Natural killer cell (primary cell): ENCODE results near the gene CMIP. TPM values are rescaled to one million over a fixed set of nuclear protein-coding genes. Genes with fewer than 3 reads are reported as not detected.

Source experiments
- ATAC-seq, 3 donors: fragments of 150-1000 bp in 2 of 3; fragments of 200-7000 bp in 1 of 3; cut with Tn5 transposase; 1 replicate in 1 of 3; 2 replicates in 2 of 3; pipeline ENCODE4 v1.10.0; 2021; ENCODE audit warnings: mild to moderate bottlenecking in 2 of 3, moderate library complexity in 2 of 3
- DNase-seq, 2 donors: peaks; one replicate each; pipeline versions ENCODE4 v3.0.0 to v3.0.0-alpha.2; 2013 to 2021; ENCODE audit warnings: mixed read lengths in 1 of 2
- H3K27ac ChIP-seq: one replicate; pipeline ENCODE4 v1.5.1; 2013; ENCODE audit warnings: mild to moderate bottlenecking, low read length
- H3K27me3 ChIP-seq: one replicate; pipeline ENCODE4 v1.6.1; 2013; ENCODE audit warnings: low read length; ENCODE audit not compliant: control insufficient read depth, insufficient read depth
- H3K36me3 ChIP-seq: one replicate; pipeline ENCODE4 v1.6.1; 2013; ENCODE audit warnings: low read length; ENCODE audit not compliant: control insufficient read depth, insufficient read depth
- H3K4me1 ChIP-seq: one replicate; pipeline ENCODE4 v1.6.1; 2013; ENCODE audit warnings: low read length; ENCODE audit not compliant: control insufficient read depth, insufficient read depth
- H3K4me3 ChIP-seq: one replicate; pipeline ENCODE4 v1.5.1; 2013; ENCODE audit warnings: low read length
- H3K9me3 ChIP-seq: one replicate; pipeline ENCODE4 v1.6.1; 2013; ENCODE audit warnings: low read length; ENCODE audit not compliant: control insufficient read depth, insufficient read depth
- H3K27ac Mint-ChIP-seq, 2 donors: one replicate each; pipeline ENCODE4 v1.8.0; 2022; ENCODE audit warnings: mild to moderate bottlenecking in 2 of 2, mixed read lengths in 2 of 2, moderate library complexity in 1 of 2
- H3K27me3 Mint-ChIP-seq, 2 donors: one replicate each; pipeline ENCODE4 v1.8.0; 2022; ENCODE audit warnings: low read depth in 2 of 2, mixed read lengths in 2 of 2
- H3K36me3 Mint-ChIP-seq: one replicate; pipeline ENCODE4 v1.8.0; 2022; ENCODE audit warnings: mixed read lengths
- H3K4me1 Mint-ChIP-seq, 2 donors: one replicate each; pipeline ENCODE4 v1.8.0; 2022; ENCODE audit warnings: mixed read lengths in 2 of 2
- H3K4me3 Mint-ChIP-seq: one replicate; pipeline ENCODE4 v1.8.0; 2022; ENCODE audit warnings: mild to moderate bottlenecking, moderate library complexity, mixed read lengths
- H3K9me3 Mint-ChIP-seq, 2 donors: one replicate each; pipeline ENCODE4 v1.8.0; 2022; ENCODE audit warnings: mixed read lengths in 2 of 2
- CTCF ChIP-seq: fragments of 200-600 bp; IDR thresholded peaks from one replicate; pipeline ENCODE4 v1.8.0; 2022; ENCODE audit warnings: antibody characterized with exemption
- WGBS: methylation state at CpG from one replicate; pipeline ENCODE4 v1.1.7; 2013; ENCODE audit warnings: missing lambda C conversion rate; ENCODE audit not compliant: insufficient coverage; 5-methylcytosine and 5-hydroxymethylcytosine counted together
- intact Hi-C: fragments of 100-400 bp; cut with micrococcal nuclease; formaldehyde crosslinking; loops from one replicate; pipeline ENCODE4 v1.14.2; 2022
- total RNA-seq, 4 donors: library from RNA; stranded (reverse); fragments of 120-200 nt in 1 of 4; gene quantifications; one replicate each; pipeline versions ENCODE4 v1.2.3 to v1.2.4, GENCODE V29; 2013 to 2022

CMIP gene
- total RNA-seq, 3 donors from 2014 or later (not counting 1 experiment from before 2014, with no cell fraction given): 88.2 to 115 (median 91.5) TPM

GRCh38 chr16:81424771-81425170, 19.8 kb upstream of the CMIP start:
- peak in 1 of 2 donors; percentile 62 for DNase-seq
- no peaks in the 10 kb centered on the region for H3K36me3 ChIP-seq
- peak; percentile 14 to 45 (median 39) for ATAC-seq
- peaks cover 19% of the 10 kb centered on the region for H3K4me1 ChIP-seq
- H3K27ac Mint-ChIP-seq: peak overlapping the region in 1 of 2 donors; percentile 47
- no peak overlapping the region for H3K4me3 Mint-ChIP-seq
- TF ChIP-seq CTCF: no peak
- 0% methylated on average over 1 of the region's 1 CpG for WGBS
- intact Hi-C loops: no loop called here
- no peaks in the 10 kb centered on the region for H3K36me3 Mint-ChIP-seq
- no peaks in the 10 kb centered on the region for H3K27me3 ChIP-seq
- H3K9me3 Mint-ChIP-seq: no peaks in the 10 kb centered on the region
- H3K27ac ChIP-seq: no peak overlapping the region
- no peaks in the 10 kb centered on the region for H3K9me3 ChIP-seq
- H3K4me3 ChIP-seq: no peak overlapping the region
- H3K4me1 Mint-ChIP-seq: peaks cover 20 to 21% of the 10 kb centered on the region in 2 donors
- peaks cover 0 to 4% of the 10 kb centered on the region in 2 donors for H3K27me3 Mint-ChIP-seq

GRCh38 chr16:81427219-81427618, 17.4 kb upstream of the CMIP start:
- H3K4me1 Mint-ChIP-seq: peaks cover 20 to 21% of the 10 kb centered on the region in 2 donors
- 70% methylated on average over 6 of the region's 6 CpGs for WGBS
- no peaks in the 10 kb centered on the region for H3K9me3 Mint-ChIP-seq
- no peaks in the 10 kb centered on the region for H3K36me3 ChIP-seq
- ATAC-seq: peak; percentile 73 to 88 (median 81)
- H3K9me3 ChIP-seq: no peaks in the 10 kb centered on the region
- no peak overlapping the region for H3K27ac ChIP-seq
- no peak for TF ChIP-seq CTCF
- DNase-seq: no peak
- H3K27me3 Mint-ChIP-seq: no peaks in the 10 kb centered on the region
- peak overlapping the region; percentile 3 to 64 for H3K27ac Mint-ChIP-seq
- intact Hi-C loops: no loop called here
- no peaks in the 10 kb centered on the region for H3K27me3 ChIP-seq
- no peak overlapping the region for H3K4me3 ChIP-seq
- no peak overlapping the region for H3K4me3 Mint-ChIP-seq
- no peaks in the 10 kb centered on the region for H3K36me3 Mint-ChIP-seq
- peaks cover 19% of the 10 kb centered on the region for H3K4me1 ChIP-seq

GRCh38 chr16:81429045-81429521, 15.5 kb upstream of the CMIP start:
- Histone ChIP-seq H3K27me3 (no peaks in the 10 kb centered on the region), H3K9me3 (no peaks in the 10 kb centered on the region), H3K27ac (no peak overlapping the region), H3K36me3 (no peaks in the 10 kb centered on the region), H3K4me3 (no peak overlapping the region), H3K4me1 (peaks cover 19% of the 10 kb centered on the region)
- Mint-ChIP-seq H3K27me3 (no peaks in the 10 kb centered on the region), H3K36me3 (no peaks in the 10 kb centered on the region), H3K4me3 (no peak overlapping the region), H3K4me1 (peaks cover 20 to 21% of the 10 kb centered on the region in 2 donors), H3K27ac (peak overlapping the region in 1 of 2 donors; percentile 73), H3K9me3 (no peaks in the 10 kb centered on the region)
- peak; percentile 47 for TF ChIP-seq CTCF
- DNase-seq (peak in 1 of 2 donors; percentile 56), ATAC-seq (peak in 2 of 3 donors; percentile 50 to 73)
- 61% methylated on average over 3 of the region's 3 CpGs for WGBS
- intact Hi-C loops: no loop called here
